Psoas muscle (tissue), 8 donors: Measurements from ENCODE around the gene VWF. TPM values are rescaled to one million over a fixed set of nuclear protein-coding genes. Genes with fewer than 3 reads are reported as not detected.

Source experiments
- ATAC-seq, 4 donors: fragments of 200-7000 bp; cut with Tn5 transposase; one replicate each; pipeline ENCODE4 v1.9.1; 2020; ENCODE audit warnings: moderate library complexity in 3 of 4, mild to moderate bottlenecking in 2 of 4
- DNase-seq, 2 donors: peaks; one replicate each; pipeline ENCODE4 v3.0.0-alpha.2; 2020
- H3K27ac ChIP-seq: fragments of 200-600 bp; one replicate; pipeline ENCODE4 v1.8.0; 2022
- H3K27me3 ChIP-seq, 3 donors: fragments of 200-600 bp in 1 of 3; one replicate each; pipeline versions ENCODE4 v1.6.1 to v1.8.0; 2013 to 2022; ENCODE audit warnings: low read length in 2 of 3, mild to moderate bottlenecking in 2 of 3, moderate library complexity in 1 of 3; ENCODE audit not compliant: insufficient read depth in 3 of 3
- H3K36me3 ChIP-seq, 2 donors: fragments of 200-600 bp in 1 of 2; one replicate each; pipeline versions ENCODE4 v1.6.1 to v1.8.0; 2013 to 2022; ENCODE audit warnings: low read depth in 1 of 2, mild to moderate bottlenecking in 1 of 2, moderate library complexity in 1 of 2; ENCODE audit not compliant: insufficient read depth in 1 of 2
- H3K4me1 ChIP-seq: fragments of 200-600 bp; one replicate; pipeline ENCODE4 v1.8.0; 2022
- H3K4me3 ChIP-seq: fragments of 200-600 bp; one replicate; pipeline ENCODE4 v1.8.0; 2022; ENCODE audit warnings: mild to moderate bottlenecking
- H3K9me3 ChIP-seq: fragments of 200-600 bp; one replicate; pipeline ENCODE4 v1.8.0; 2022
- WGBS, 3 donors: extraction: QIAGEN DNeasy Blood & Tissue Kit; methylation state at CpG; one replicate each; pipeline versions ENCODE4 v1.1.6 to v1.1.7; 2013; 5-methylcytosine and 5-hydroxymethylcytosine counted together
- intact Hi-C, 2 donors: fragments of 100-400 bp; cut with DNase I; formaldehyde crosslinking; loops; one replicate each; pipeline versions ENCODE4 v1.11.0 to v1.14.2; 2022
- polyA plus RNA-seq, 3 donors: library from polyadenylated mRNA; stranded (reverse); fragments of 200-250 nt; gene quantifications; one replicate each; pipeline ENCODE4 v1.2.3, GENCODE V29; 2013
- total RNA-seq, 4 donors: library from RNA; stranded (reverse); fragmentation: NEBNext Ultra II Directional in 2 of 4; extraction: Animal tissue kit (Norgen Biotek cat#: 25700) in 2 of 4; gene quantifications; one replicate each; pipeline versions ENCODE4 v1.2.1 to v1.2.4, GENCODE V29; 2021 to 2023
- TF ChIP-seq, protein P1 (sequence below): fragments of 200-600 bp; IDR thresholded peaks from one replicate; pipeline ENCODE4 v1.8.0; 2022; ENCODE audit warnings: antibody characterized with exemption
- donor health status: healthy with polysubstance abuse.
- donor health status: DM: no; HTN: no; CAD: no; lungs with moderate emphysema.
- donor health status: Bipolar disorder and iron deficiency.
- donor health status: healthy.
- donor health status: DM: yes; HTN: yes; CAD: no.
- donor health status: DM: no; HTN: no; CAD: no.
- donor health status: DM: no; HTN: no; CAD: no.
- donor health status: DM: yes; HTN: yes; CAD: no.

The VWF gene
- total and polyA plus RNA-seq, 7 donors, result 49.6 to 206 (median 122) TPM

DNA sequence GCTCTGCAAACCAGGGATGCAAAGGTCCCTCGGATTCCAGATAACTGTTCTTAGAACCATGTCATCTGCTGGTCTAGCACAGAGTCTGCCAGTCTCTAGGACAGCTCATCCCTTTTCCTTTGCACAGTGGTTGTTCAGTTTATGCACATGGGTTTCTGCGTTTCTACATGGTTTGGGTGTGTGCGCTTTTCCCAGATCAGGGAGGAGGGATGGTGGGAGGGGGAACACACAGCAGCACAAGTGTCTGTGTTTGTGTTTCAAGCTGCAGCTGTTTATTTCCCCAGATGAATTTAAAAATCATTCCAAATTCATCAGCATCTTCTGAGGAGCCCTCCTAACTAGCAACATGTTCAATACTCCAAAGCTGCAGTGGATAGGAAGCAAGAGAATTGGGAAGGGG lies 224.8 kb downstream of the VWF start:
- no peak for DNase-seq
- no peaks in the 10 kb centered on the region for H3K36me3 ChIP-seq
- H3K9me3 ChIP-seq, result no peaks in the 10 kb centered on the region
- no peak for ATAC-seq
- no peak overlapping the region for H3K27ac ChIP-seq
- 47 to 76% (median 68%) methylated on average over 3 of the region's 3 CpGs for WGBS, 3 donors
- no peak overlapping the region for H3K4me3 ChIP-seq
- H3K4me1 ChIP-seq, result no peaks in the 10 kb centered on the region
- intact Hi-C loops, result no loop called here
- peaks cover 0 to 4% (median 1%) of the 10 kb centered on the region in 3 donors for H3K27me3 ChIP-seq
- TF ChIP-seq, protein P1, sequence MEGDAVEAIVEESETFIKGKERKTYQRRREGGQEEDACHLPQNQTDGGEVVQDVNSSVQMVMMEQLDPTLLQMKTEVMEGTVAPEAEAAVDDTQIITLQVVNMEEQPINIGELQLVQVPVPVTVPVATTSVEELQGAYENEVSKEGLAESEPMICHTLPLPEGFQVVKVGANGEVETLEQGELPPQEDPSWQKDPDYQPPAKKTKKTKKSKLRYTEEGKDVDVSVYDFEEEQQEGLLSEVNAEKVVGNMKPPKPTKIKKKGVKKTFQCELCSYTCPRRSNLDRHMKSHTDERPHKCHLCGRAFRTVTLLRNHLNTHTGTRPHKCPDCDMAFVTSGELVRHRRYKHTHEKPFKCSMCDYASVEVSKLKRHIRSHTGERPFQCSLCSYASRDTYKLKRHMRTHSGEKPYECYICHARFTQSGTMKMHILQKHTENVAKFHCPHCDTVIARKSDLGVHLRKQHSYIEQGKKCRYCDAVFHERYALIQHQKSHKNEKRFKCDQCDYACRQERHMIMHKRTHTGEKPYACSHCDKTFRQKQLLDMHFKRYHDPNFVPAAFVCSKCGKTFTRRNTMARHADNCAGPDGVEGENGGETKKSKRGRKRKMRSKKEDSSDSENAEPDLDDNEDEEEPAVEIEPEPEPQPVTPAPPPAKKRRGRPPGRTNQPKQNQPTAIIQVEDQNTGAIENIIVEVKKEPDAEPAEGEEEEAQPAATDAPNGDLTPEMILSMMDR, result no peak

DNA sequence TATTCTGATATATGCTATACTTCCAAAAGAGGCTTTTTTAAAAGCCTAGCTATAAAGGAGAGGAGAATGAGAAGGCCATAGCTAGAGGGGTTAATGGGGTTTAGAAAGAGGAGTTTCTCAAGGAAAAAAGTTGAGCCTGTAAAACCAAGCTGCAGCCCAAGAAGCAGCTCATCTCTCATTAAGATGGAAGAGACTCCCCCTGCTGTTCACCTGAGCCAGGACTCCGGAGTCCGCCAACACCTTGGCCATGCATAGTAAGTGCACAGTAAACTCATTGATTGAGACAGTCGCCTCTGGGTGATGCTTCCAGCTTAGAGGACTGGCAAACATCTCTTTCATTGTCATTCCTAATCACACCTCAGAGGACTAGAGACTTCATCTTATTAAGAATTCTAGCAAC lies 225.6 kb downstream of the VWF start:
- H3K36me3 ChIP-seq, result no peaks in the 10 kb centered on the region
- no peak overlapping the region for H3K4me3 ChIP-seq
- ATAC-seq (no peak), DNase-seq (no peak)
- H3K27me3 ChIP-seq, result peaks cover 0 to 4% (median 1%) of the 10 kb centered on the region in 3 donors
- intact Hi-C loops, result no loop called here
- no peak overlapping the region for H3K27ac ChIP-seq
- no peaks in the 10 kb centered on the region for H3K9me3 ChIP-seq
- WGBS, 3 donors, result 81 to 85% (median 84%) methylated on average over 3 of the region's 3 CpGs
- no peaks in the 10 kb centered on the region for H3K4me1 ChIP-seq
- TF ChIP-seq, protein P1, result no peak

Other genes with a start within 250 kb of the VWF start
- 1 to 10 TPM; 4.2 to 9.3 (median 5.4) TPM for gene ANO2, start 179.4 kb downstream of the VWF start, total RNA-seq
- gene ANO2, start 179.4 kb downstream of the VWF start, polyA plus RNA-seq, result 1 to 10 TPM; 1.3 to 2.4 (median 1.6) TPM
- gene CD9, start 75.7 kb upstream of the VWF start, total RNA-seq, result 10 to 100 TPM; 23.0 to 40.2 (median 30.6) TPM
- gene CD9, start 75.7 kb upstream of the VWF start, polyA plus RNA-seq, result 10 to 100 TPM; 26.1 to 90.9 (median 45.4) TPM
- not detected for gene PLEKHG6, start 186.0 kb upstream of the VWF start, total RNA-seq
- gene PLEKHG6, start 186.0 kb upstream of the VWF start, polyA plus RNA-seq, result under 1 TPM in 2 of 3 donors, not detected in 1; 0.20 to 0.39 TPM
- gene TNFRSF1A, start 217.4 kb upstream of the VWF start, total RNA-seq, result 100 to 1,000 TPM in 3 of 4 donors, 10 to 100 TPM in 1; 38.8 to 224 (median 127) TPM
- gene TNFRSF1A, start 217.4 kb upstream of the VWF start, polyA plus RNA-seq, result 100 to 1,000 TPM in 1 of 3 donors, 10 to 100 TPM in 2; 53.7 to 117 (median 65.4) TPM